CMK (cell line): ENCODE data around the gene RAB44.

Experiments
- DNase-seq: peaks from one replicate; pipeline ENCODE4 v3.0.0-alpha.2; 2010; ENCODE audit warnings: low read depth

The RAB44 gene

DNA sequence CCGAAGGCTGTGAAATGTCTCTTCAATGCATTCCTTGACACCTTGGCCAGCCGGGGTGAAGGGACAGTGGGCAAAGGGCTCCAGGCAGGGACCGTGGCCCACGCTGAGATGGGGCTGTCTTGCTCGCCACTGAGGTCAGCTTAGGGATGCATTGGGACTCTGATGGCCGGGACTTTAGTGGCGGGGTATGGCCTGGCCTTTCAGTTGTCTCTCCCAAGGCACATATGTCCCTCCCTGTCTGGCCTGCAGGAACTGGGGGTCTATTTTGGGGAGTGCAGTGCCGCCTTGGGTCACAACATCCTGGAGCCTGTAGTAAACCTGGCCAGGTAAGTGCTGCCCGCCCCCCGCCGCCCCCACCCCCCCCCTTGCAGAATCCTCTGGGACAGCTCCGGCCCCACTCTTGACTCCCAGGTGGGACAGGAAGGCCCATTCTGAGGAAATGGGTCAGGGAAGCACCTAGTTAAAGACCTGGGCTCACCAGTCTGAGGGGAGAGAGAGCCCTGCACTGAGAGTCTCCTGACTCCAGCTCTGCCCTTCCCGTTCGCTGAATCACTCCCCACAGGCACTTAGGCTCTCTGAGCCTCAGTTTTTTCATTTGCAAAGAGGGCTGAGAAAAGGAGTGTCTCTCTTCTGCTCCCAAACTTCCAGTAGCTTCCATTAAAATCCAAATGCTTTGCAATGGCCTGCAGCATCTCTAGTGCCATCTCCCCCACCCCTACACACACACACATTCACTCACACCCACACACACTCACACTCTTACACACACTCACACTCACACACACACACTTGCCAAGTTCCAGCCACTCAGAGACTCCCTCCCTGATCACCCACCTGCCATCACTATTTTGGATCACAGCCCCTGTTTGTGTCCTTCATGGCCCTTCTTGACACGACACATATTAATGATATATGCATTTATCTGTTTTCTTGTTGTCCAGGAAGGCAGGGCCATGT lies 33.1 kb downstream of the RAB44 start:
- DNase-seq, result no peak

DNA sequence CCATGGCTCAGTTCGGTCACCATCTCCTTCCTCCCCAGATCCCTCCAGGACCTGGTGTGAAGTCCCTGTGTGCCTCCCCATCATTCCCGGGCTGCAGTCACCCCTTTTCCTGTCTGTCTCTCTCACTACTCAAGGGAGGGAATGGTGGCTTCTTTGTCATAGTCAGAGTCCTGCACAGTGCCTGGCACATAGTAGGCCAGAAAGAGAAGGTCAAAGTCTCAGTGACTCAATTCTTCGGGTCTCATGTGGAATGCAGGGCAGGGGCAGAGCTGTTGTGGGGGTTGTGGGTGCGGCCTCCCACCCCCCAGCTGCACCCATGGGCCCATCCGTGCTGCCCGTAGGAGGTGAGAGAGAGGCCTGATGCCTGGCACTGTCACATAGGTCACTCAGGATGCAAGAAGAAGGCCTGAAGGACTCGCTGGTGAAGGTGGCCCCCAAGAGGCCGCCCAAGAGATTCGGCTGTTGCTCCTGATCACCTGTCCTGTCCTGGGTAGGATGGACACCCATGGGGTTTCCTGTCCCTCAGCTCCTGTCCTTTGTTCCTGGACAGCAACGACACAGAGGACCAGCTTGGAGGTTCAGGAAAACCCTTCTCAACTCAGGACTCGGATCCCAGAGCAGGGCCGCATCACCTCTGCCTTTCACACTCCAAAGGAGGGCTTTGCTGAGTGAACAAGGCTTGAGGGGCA lies 34.1 kb downstream of the RAB44 start:
- no peak for DNase-seq

DNA sequence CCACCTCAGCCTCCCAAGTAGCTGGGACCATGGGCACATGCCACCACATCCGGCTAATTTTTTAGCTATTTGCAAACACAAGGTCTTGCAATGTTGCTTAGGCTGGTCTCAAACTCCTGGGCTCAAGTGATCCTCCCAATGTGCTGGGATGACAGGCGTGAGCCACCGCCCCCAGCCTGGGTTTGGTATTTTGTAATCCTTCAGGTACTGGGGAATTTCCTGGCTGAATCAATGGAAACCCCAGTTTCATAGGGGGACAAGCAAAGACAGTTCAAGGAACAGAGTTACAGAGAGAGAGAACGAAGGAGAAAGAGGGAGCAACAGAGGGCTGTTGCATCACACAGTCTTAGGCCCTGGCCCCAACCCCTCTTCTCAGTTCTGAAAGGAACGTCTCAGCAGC lies 35.7 kb downstream of the RAB44 start:
- no peak for DNase-seq

DNA sequence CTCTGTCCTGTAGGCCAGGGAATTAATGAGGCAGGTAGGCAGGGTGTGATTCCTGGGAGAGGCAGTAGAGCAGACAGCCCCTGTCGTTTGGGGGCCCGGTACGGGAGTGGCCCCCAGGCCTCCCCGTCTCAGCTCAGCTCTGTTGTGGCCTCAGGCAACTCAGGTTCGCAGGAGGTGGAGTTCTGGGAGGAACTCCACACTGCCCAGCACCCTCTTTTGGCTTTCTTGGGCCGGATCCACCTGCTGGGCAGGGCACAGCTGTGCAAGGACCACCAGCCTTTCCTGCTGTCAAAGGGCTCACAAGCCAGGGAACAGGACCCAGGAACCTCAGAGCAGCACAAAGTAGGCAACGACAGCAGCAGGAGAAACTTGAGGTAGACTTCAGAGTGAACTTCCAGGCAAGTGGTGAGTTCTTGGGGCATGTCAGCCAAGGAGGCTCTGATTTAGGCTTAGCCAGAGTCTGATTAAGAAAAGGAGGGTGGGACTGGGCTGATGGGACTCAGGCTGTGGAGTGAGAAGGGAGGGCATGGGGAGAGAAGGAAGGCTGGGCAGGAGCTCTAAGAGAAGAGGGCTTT lies 36.9 kb downstream of the RAB44 start:
- no peak for DNase-seq

DNA sequence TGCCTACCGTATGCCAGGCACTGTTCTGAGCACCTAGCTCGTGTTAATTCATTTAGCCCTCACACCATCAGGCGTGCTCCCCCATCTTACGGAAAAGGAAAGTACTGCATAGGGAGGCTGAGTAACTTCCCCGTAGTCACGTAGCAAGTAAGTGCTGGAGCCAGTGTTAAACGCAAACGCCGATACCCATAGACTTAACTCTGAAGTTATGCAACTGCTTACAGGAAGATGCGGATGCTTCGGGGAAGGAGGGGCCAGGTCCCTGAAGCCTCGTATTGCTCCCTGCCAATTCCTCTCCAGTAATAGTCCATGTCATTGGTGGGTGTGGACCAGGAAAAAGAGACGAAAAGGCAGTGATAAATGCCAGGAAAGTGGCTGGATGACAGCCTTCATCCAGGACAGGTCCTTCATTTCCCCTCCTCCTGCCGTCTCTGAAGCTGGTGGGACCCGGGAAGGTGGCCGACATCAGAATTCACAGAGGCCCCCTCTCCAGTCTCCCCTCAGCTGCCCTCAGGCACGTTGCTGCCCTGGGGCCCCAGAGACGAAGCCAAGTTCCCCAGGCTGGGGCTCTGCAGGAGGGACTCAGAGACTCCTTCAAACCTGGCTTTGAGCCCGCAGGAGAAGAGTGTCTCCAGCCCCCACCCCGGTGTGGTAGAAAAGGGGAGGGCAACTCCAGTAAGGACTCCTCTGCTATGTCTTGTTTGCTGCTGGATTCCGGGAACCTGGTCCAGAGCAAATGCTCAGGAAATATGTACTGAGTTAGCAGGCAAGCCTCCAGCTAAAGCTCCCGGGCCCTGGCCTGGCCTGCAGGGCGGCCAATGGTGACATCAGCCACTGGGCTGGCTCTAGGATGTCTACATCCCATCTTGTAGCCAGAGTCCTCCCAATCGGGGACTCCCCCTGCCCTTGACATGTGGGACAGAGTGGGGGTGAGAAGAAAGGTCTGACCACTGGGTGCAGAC lies 37.8 kb downstream of the RAB44 start:
- no peak for DNase-seq

DNA sequence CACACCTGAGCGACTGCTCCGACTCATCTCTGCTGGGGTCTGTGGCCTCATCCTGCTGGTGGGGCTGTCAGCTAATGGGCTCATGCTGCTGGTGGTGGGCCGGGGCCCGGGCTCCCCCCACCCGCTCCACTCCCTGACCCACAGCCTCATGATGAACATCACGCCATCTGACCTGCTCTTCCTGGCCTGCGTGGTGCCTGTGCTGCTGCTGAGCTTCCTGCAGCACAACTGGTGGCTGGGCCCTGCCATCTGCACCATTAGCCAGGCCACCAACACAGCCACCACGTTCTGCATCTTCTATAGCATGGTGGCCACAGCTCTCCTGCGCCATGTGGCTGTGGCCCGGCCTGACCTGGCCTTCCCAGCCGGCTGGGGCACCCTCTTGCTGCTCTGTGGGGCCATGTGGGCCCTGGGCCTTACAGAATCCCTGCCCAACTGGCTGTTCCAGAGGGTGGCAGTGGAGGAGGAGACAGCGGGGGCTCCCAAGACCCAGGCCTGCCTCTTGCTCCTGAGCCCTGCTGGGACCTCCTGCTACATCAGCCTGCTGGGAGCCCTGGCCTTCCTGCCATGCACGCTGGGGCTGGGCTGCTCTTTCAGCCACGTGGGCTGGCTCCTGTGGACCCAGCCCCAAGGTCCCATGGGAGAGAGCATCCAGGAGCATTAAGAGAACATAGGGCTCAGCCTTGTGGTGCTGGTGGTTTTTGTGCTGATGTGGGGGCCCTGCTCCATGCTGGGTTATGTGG lies 39.6 kb downstream of the RAB44 start:
- DNase-seq, result no peak

DNA sequence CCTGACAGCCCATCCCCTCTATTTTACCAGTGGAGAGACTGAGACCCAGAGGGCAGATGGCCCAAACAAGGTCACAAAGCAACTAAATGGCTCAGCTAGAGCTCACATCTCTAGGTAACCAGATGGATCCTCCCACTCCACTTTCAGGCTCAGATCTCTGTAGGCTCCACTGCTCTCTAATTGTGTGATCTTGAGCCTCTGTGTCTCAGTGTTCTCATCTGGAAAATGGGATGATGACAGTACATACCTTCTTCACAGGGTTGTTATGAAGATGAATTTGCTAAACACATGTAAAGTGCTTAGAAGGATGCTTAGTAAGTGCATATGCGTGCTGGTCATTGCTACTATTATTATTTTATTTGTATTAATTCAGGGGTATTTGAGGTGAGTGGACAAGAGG lies 40.5 kb downstream of the RAB44 start:
- no peak for DNase-seq

DNA sequence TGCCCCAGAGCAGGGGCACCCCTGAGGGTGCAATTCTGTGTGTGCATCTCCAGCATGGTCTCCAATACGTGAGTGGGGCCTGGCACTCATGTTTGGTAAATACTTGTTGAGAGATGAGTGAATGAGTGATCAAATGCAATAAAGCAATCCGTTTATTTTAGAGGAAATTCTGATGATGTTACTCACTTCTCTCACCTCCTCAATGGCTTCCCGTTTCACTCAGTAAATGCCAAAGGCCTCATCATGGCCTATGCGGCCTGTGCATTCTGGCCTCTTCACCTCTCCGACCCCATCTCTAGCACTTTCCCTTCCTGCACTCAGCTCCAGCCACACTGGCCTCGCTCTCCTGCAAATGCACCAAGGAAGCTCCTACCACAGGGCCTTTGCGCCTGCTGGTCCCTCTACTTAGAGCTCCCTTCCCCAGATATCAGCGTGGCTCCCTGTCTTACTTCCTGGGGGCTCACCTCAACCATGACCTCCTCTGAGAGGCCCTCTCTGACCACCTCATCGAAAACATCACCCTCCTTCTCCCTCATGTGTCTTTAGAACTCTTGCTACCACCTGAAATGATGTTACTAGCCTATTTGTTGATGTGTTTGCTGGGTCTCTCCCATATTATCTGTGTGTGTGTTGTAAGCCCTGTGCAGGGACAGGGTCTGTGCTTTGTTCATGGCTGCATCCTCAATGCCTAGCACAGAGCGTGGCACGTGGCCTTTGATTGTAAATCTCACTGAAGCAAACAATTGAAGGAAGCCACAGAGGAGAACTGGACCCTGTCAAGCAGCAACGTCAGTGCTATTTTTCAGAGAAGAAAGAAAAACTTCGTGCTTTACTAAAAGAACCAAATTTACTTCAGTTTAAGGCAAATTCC lies 42.6 kb downstream of the RAB44 start:
- DNase-seq, result no peak

DNA sequence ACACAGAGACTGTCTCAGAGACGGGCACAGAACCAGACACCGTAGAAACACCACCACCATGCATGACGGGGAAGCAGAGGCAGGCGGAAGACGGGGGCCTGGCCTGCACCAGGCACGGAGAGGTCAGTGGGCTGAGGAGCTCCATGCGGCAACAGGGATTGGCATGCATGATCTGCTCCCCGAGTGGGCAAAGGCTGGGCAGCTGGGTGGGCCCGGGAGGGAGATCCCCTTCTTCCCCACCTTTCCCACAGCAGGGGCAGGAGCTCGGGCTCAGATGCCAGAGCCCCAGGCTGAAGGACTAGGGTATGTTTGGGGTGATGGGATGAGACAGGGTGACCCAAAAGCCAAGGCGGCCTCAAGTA lies 43.2 kb downstream of the RAB44 start:
- DNase-seq, result no peak

DNA sequence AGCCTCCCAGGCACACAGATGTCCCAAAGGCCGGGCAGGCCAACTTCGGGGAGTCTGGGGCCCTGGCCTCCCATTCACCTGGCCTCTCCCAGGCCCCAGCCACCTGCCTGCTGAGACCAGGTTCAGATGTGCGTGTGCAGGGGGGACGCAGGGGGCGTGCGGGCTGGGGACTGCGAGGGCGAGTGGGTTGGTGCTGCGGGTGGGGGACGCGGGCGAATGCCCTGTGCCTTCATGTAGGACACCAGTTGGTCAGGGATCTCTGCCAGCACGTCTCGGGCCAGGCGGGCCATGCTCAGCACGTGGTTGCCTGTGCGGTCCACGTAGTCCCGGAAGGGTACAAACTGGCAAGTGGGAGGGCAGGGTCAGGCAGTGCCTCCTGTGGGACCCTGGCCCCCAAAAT lies 44.5 kb downstream of the RAB44 start:
- no peak for DNase-seq

DNA sequence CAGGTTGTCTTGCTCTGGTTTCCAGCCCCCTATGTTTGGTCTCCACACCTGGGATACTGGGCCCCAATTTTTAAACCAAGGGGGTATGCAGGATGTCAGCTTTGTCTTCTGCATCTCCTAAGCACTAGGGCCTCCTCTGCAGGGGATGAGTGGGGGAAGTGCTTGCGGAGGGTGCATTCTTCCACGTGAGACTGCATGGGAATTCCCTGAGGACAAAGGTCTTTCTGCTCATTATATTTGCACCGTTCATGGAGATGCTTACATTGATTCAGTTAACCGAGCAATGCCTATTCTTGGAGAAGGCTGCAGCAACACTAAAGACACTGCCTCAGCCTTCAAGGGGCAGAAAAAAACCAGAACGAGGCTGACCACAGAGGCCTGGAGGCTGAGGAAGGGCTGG lies 45.4 kb downstream of the RAB44 start:
- DNase-seq, result no peak

DNA sequence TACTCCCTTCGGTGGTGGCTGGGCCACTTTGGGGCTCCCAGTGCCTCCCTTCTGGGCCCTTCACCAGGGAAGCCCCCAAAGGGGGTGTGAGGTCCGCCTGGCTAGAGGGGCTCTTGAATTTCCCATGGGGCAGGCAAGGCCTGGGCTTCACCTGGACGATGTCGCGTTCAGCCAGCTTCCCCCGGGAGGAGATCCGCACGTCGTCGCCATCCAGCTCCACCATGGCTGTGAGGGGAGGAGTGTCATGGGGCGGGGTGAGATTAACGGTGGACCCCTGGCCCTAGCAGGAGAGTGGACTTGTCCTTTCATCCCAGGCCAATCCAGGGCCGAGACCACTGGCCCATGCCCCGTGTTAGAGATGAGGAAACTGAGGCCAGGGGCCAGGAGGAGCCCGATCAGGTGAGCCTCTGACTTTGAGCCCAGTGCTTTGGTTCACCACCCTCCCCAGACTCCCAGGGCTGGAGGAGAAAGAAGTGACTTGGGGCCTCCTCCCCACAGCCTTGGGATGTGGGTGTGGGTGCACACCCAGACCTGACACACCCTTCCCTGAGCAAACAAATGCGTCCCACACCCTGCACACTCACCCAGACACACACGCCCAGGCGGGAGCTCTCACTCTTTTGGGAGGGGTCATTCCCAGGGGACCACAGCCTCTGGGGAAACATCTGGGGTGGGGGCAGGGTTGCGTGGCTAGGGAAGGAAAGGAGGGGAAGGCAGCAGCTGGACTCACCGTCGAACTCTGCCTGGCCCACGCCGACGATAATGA lies 46.1 kb downstream of the RAB44 start:
- no peak for DNase-seq

DNA sequence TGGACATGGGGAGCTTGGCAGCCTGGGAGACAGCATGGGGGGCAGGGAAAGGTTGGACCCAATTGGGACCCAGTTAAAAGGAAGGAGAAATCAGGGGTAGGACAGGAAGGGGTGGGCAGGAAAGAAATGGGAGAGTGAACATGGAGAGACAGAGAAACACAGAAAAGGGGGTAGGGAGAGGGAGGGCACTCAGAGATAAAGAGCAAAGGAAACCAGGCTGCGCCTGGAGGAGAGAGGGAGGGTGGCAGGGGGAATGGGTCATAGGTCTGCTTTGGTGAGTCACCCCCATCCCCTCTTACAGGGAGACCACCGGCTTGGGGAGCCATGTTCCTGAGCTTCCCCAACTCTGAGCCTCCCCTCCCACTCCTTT lies 46.7 kb downstream of the RAB44 start:
- DNase-seq, result no peak

DNA sequence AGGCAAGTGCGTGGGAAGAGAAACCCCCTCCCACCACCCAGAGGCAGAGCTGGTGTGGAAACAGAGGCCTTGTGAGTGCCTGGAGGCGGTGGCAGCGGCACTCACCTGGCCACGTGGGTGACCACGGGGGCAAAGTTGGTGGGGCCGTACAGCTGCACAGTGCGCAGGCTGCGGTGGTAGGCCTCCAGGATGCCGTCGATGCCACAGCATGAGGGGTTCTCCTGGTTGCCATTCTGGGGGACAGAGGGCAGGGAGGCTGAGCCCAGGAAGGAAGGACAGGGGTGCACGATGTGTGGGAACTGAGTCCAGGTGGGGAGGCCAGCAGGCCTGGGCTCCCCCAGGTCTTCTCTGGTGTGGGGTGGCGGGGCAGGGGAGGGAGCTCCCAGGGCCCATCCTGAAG lies 47.7 kb downstream of the RAB44 start:
- no peak for DNase-seq

DNA sequence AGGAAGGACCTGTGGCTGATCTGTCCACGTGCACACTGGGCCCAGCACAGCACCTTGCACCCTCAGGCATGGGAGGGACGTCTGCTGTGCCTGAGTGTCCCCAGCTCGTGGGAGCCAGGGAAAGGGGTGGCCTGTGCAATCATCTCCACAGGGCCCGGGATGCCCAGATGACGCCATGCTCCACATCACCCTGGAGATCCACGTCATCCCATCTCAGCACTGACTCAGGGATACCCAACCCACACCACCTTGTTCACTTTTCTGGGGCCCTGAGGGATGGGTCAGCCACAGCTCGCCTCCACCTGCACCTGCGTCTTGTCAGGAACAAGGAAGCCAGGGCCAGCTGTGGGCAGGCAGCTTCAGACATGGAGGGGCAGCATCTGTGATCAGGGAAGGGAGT lies 48.2 kb downstream of the RAB44 start:
- DNase-seq, result no peak

DNA sequence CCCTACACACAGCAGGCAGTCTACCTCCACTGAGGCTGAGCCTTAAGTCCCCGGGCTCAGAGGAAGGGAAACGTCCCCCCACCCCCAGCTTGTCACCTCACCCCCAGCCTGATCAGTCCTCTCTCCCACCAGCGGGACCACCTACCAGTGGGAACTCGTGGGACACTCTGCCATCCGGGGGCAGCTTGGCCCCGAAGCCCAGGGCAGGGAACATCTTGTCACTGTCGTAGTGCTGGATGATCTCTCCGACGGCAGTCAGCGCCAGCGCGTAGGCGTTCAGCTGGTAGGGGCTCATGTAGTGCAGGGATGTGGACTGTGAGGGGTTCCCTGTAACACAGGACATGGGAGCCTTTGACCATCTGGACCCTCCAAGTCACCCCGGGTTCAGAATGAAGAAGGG lies 48.6 kb downstream of the RAB44 start:
- DNase-seq, result no peak

DNA sequence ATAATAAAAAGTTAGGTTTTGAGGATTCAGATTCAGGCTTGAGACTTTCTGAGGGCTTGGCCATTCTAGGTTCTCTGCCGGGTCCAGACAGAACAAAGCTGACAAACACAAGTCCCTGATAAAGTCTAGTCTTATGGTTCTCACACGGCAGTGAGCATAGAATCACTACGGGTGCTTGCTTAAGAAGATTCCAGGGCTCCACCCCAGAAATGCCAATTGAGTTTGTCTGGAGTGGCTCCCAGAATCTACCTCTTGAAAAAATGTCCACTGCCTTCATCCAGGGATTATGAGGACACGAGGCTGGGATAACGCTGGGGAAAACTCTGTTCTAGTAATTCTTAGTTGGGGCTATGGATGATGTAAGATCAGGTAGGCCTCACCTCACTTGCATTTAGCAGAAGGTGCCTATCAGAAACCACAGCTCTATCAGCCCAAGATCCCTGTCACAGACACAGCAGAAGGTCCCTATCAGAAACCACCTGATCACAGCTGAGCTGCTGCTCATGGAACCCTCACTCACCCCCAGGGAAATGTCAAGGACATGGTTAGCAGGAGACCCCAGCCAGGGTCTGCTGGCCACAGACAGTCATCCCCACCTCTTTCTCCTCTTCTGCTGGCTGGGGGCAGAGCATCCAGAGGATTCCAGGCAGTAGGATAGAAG lies 52.3 kb downstream of the RAB44 start:
- DNase-seq, result no peak

DNA sequence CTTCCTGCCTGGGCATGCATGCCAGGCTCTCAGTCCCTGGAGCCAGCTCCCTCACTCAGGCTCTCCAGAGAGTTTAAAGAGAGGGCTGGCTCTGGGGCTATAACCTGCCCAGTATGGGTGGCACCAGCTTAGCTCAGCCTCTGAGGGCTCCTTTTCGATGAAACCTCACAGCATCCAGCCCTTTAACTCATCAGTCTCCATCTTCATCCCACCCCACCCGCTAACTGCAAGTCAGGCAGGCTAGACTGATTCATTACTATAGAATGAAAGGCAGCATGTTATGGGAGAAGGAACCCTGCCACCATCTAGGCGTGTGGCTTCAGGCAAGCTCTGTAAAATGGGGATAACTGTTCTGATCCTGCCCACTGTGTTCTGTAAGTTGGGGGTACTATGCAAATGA lies 53.5 kb downstream of the RAB44 start:
- no peak for DNase-seq

DNA sequence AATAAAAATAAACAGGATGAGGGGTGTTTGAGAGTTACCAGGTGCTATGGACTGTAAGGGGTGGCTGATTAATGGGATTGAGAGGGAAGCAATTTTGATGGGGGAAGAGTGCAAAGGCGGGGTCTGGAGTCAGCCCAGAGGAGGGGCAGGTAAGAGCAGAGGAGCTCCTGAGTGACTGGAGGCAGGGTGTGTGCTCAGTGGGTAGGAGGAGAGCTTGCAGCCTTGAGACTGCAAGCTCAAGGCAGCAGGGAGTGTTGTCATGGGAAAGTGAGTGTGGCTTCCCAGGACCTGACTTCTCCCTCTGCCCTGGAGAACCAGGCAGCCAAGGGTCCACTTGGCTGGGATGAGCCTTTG lies 54.2 kb downstream of the RAB44 start:
- DNase-seq, result no peak
